Cardiac fibroblast (primary cell): ENCODE measurements around the gene WDR88.
"Not testable (repeated sequence)": the region's sequence is repeated elsewhere in the genome, so short reads cannot be mapped to it uniquely, and the experiment has no call there.

ENCODE experiments used
- DNase-seq, 2 donors: peaks; one replicate each; pipeline versions ENCODE4 v3.0.0 to v3.0.0-alpha.2; 2010; ENCODE audit warnings: low read depth in 2 of 2
- H3K4me3 ChIP-seq, 2 donors: replicated peaks in 1 of 2; 1 replicate in 1 of 2; 2 replicates in 1 of 2; pipeline ENCODE4 v1.5.1; 2011; ENCODE audit warnings: low read depth in 2 of 2, low read length in 2 of 2, mild to moderate bottlenecking in 2 of 2, moderate library complexity in 1 of 2
- CTCF ChIP-seq: IDR thresholded peaks from one replicate; pipeline ENCODE4 v1.5.1; 2011; ENCODE audit warnings: low read depth, mild to moderate bottlenecking, low read length, inconsistent platforms

Gene WDR88

GRCh38 chr19:33217881-33218280, 86.0 kb downstream of the WDR88 start:
- TF ChIP-seq CTCF = no peak
- no peak for DNase-seq
- no peak overlapping the region for H3K4me3 ChIP-seq

DNA sequence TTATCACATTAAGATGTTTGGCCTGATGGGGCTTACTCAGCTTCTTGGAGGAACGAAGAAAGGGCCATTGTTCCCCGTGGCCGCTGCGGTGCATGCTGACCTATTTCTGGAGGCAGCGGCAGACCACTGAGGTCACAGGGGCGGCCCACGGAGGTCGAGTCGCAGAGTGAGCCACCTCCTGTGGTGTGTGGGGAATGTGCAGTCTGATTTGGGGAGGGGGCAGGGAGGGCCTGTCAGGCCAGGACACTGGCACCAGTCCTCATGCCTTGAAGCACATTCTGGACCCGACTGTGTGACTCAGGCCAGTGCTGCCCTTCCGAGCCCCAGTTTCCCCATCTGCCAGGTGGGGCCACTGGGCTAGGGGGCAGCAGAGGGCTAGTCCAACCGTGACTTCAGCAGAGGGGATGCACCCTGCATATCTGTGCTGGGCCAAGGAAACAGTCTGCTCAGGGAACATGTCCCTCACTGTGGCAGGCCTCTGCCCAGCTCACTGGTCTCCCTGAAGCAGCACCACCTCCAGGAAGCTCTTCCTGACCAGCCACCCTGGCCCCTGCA, 87.4 kb downstream of the WDR88 start:
- no peak overlapping the region for H3K4me3 ChIP-seq
- peak; percentile 4 to 20 for DNase-seq
- TF ChIP-seq CTCF = no peak

DNA sequence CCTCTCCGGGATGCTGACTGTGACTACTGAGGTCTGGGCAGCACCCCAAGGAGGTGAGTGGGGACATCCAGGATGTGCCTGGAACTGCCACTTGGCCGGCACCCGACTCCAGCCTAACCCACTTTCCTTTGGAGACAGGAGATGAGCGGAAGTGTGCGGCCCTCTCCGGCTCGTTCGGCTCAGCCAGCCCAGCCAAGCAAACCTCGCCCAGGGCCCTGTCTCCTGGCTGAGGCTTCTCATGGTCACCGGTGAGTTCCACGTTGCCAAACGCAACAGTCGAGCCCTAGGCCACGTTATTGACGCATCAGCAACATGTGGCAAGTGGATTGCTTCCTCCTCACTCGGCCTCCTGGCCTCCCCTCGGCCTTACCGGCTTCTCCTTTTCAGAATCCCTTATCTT, 88.2 kb downstream of the WDR88 start:
- H3K4me3 ChIP-seq = no peak overlapping the region
- TF ChIP-seq CTCF = no peak
- DNase-seq = no peak

- no peak for DNase-seq
- H3K4me3 ChIP-seq = no peak overlapping the region
- TF ChIP-seq CTCF = no peak
Measured at GRCh38 chr19:33220735-33221134, 88.8 kb downstream of the WDR88 start.

GRCh38 chr19:33221638-33222037, 89.7 kb downstream of the WDR88 start:
- H3K4me3 ChIP-seq = no peak overlapping the region
- DNase-seq = no peak
- TF ChIP-seq CTCF = no peak

GRCh38 chr19:33222255-33222654, 90.3 kb downstream of the WDR88 start:
- DNase-seq, H3K4me3 ChIP-seq: not testable (repeated sequence)

DNA sequence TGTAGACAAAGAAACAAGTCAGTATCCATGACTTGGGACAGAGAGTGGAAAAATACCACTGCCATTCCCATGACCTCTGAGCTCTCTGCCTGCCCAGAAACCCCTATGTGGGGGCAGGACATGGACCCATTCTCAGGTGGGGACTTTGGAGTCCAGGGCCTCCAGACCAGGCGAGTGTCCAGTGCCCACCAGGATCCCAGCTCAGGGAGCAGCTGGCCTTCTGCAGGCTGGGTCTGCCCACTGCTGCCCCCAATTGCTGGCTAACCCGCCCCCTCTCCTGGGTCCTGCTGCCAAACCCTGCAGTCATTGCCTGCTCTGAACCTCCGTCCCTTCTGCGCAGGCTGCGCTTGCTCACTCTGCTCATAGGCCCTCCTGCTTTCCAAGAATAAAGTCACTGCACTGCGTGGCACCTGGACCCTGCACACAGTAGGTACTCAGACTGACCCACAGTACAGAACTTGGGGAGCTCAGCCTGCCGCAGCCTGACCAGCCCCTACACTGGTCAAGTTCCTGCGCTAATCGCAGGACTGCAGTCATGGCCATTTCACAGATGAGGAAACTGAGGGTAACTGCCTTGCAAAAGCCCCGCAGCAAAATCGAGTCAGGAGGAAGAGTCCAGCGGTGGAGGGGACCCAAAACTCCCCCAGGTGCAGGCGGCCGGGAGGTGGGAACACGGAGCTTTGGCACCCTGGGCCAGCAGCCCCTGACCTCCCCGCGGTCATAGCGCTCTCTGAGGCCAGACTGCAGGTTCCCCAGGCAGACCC, 93.0 kb downstream of the WDR88 start:
- no peak overlapping the region for H3K4me3 ChIP-seq
- no peak for TF ChIP-seq CTCF
- no peak for DNase-seq
